NK-92 (cell line): ENCODE data around the gene EDNRA.
"Not testable (repeated sequence)": the region's sequence is repeated elsewhere in the genome, so short reads cannot be mapped to it uniquely, and the experiment has no call there.

ENCODE experiments used
- DNase-seq: peaks from one replicate; lab custom pipeline; 2025; ENCODE audit not compliant: unreplicated experiment; lab: John Stamatoyannopoulos, UW

EDNRA gene

GRCh38 chr4:147480891-147481576 is at the start of gene EDNRA:
EDNRA (plus strand) TSS chr4:147481097; CDS start chr4:147485682, 4,585 bp downstream.
- no peak for DNase-seq

GRCh38 chr4:147434370-147434769 is 46.5 kb upstream of the EDNRA start:
- not testable (repeated sequence) for DNase-seq

GRCh38 chr4:147440442-147440841 is 40.5 kb upstream of the EDNRA start:
- no peak for DNase-seq

- DNase-seq = no peak
These were observed 33.1 kb upstream of the EDNRA start for GRCh38 chr4:147447786-147448185.

GRCh38 chr4:147453561-147454141 is 27.2 kb upstream of the EDNRA start:
- DNase-seq = no peak

GRCh38 chr4:147456706-147457105 is 24.2 kb upstream of the EDNRA start:
- DNase-seq = no peak

GRCh38 chr4:147461161-147461560 is 19.7 kb upstream of the EDNRA start:
- DNase-seq = no peak

- DNase-seq = no peak
These were observed 17.8 kb upstream of the EDNRA start for GRCh38 chr4:147463065-147463464.

GRCh38 chr4:147465461-147465860 is 15.4 kb upstream of the EDNRA start:
- no peak for DNase-seq

GRCh38 chr4:147477439-147477838 is 3.5 kb upstream of the EDNRA start:
- DNase-seq = no peak

- no peak for DNase-seq
These were observed 1.5 kb upstream of the EDNRA start for GRCh38 chr4:147479376-147479775.

GRCh38 chr4:147479786-147480185 is 1.1 kb upstream of the EDNRA start:
- DNase-seq = no peak

- DNase-seq = no peak
These were observed 401 bp upstream of the EDNRA start for GRCh38 chr4:147480502-147480890.

- no peak for DNase-seq
These were observed 746 bp downstream of the EDNRA start for GRCh38 chr4:147481577-147482109.

GRCh38 chr4:147482281-147482680 is 1.4 kb downstream of the EDNRA start:
- DNase-seq = no peak

GRCh38 chr4:147485167-147485566 is 4.3 kb downstream of the EDNRA start:
- DNase-seq = no peak

- DNase-seq = no peak
These were observed 6.7 kb downstream of the EDNRA start for GRCh38 chr4:147487616-147488015.

GRCh38 chr4:147488556-147488955 is 7.7 kb downstream of the EDNRA start:
- DNase-seq = no peak

GRCh38 chr4:147491086-147491485 is 10.2 kb downstream of the EDNRA start:
- DNase-seq = no peak

- no peak for DNase-seq
These were observed 11.4 kb downstream of the EDNRA start for GRCh38 chr4:147492306-147492705.

- DNase-seq = no peak
These were observed 11.9 kb downstream of the EDNRA start for GRCh38 chr4:147492761-147493160.

- DNase-seq = no peak
These were observed 12.4 kb downstream of the EDNRA start for GRCh38 chr4:147493307-147493706.

- no peak for DNase-seq
These were observed 13.4 kb downstream of the EDNRA start for GRCh38 chr4:147494301-147494700.
